GM12878 (cell line): ENCODE measurements around the gene F12. TPM values are rescaled to one million over a fixed set of nuclear protein-coding genes. Genes with fewer than 3 reads are reported as not detected.

Experiments used
- BCL3 ChIP-seq: IDR thresholded peaks from 2 replicates; pipeline ENCODE4 v1.6.1; 2011; ENCODE audit warnings: borderline replicate concordance, low read depth, mild to moderate bottlenecking, moderate library complexity, low read length; ENCODE audit not compliant: insufficient read depth, poor library complexity, severe bottlenecking
- BCLAF1 ChIP-seq: fragments of 450-650 bp; IDR thresholded peaks from 2 replicates; pipeline ENCODE4 v1.6.1; 2017; ENCODE audit warnings: antibody characterized with exemption, mild to moderate bottlenecking, moderate library complexity
- E2F8 ChIP-seq: fragments of 450-650 bp; IDR thresholded peaks from 2 replicates; pipeline ENCODE4 v1.6.1; 2018; ENCODE audit warnings: mild to moderate bottlenecking, low read depth, moderate library complexity; ENCODE audit not compliant: partially characterized antibody
- HCFC1 ChIP-seq: fragments of 150-350 bp; IDR thresholded peaks from 2 replicates; pipeline ENCODE4 v1.6.1; 2014; ENCODE audit warnings: low read length
- MEF2B ChIP-seq: fragments of 450-650 bp; IDR thresholded peaks from 2 replicates; pipeline ENCODE4 v1.6.1; 2018; ENCODE audit warnings: mild to moderate bottlenecking, moderate library complexity; ENCODE audit not compliant: partially characterized antibody, poor library complexity, severe bottlenecking
- MYB ChIP-seq: fragments of 150-350 bp; IDR thresholded peaks from 2 replicates; pipeline ENCODE4 v1.6.1; 2014; ENCODE audit warnings: mild to moderate bottlenecking, low read depth, low read length, borderline replicate concordance
- MYC ChIP-seq: IDR thresholded peaks from 2 replicates; pipeline ENCODE4 v1.6.1; 2011; ENCODE audit warnings: mild to moderate bottlenecking, low read length, moderate library complexity, inconsistent platforms; ENCODE audit not compliant: insufficient read depth, insufficient replicate concordance, insufficient read length, severe bottlenecking
- NBN ChIP-seq: fragments of 450-650 bp; IDR thresholded peaks from 2 replicates; pipeline ENCODE4 v1.6.1; 2016
- NFYB ChIP-seq: IDR thresholded peaks from 2 replicates; pipeline ENCODE4 v1.6.1; 2011; ENCODE audit warnings: low read depth, mild to moderate bottlenecking, low read length, improper control_type of control experiment, moderate library complexity; ENCODE audit not compliant: insufficient read depth
- NR2C2 ChIP-seq: IDR thresholded peaks from 2 replicates; pipeline ENCODE4 v1.6.1; 2011; ENCODE audit warnings: borderline replicate concordance, low read depth; ENCODE audit not compliant: control insufficient read depth, insufficient read length
- NRF1 ChIP-seq: conservative IDR thresholded peaks from 2 replicates; pipeline ENCODE4 v1.6.1; 2011; ENCODE audit warnings: mild to moderate bottlenecking, low read depth, low read length, improper control_type of control experiment
- RAD51 ChIP-seq: fragments of 450-650 bp; IDR thresholded peaks from 2 replicates; pipeline ENCODE4 v1.6.1; 2016; ENCODE audit warnings: moderate library complexity, mild to moderate bottlenecking, inconsistent platforms
- RBBP5 ChIP-seq: fragments of 200-600 bp; sonication (generic); conservative IDR thresholded peaks from 2 replicates; pipeline ENCODE4 v1.6.1; 2016
- SIN3A ChIP-seq: IDR thresholded peaks from 2 replicates; pipeline ENCODE4 v1.6.1; 2012; ENCODE audit warnings: low read depth, low read length, improper control_type of control experiment
- WRNIP1 ChIP-seq: IDR thresholded peaks from 2 replicates; pipeline ENCODE4 v1.6.1; 2011; ENCODE audit warnings: low read depth, low read length, improper control_type of control experiment, borderline replicate concordance
- YBX1 ChIP-seq: fragments of 450-650 bp; IDR thresholded peaks from 2 replicates; pipeline ENCODE4 v1.6.1; 2016; ENCODE audit warnings: antibody characterized with exemption
- ZNF592 ChIP-seq: fragments of 450-650 bp; IDR thresholded peaks from 2 replicates; pipeline ENCODE4 v1.6.1; 2017; ENCODE audit warnings: mild to moderate bottlenecking, moderate library complexity
- ZZZ3 ChIP-seq: IDR thresholded peaks from 2 replicates; pipeline ENCODE4 v1.6.1; 2011; ENCODE audit warnings: low read depth; ENCODE audit not compliant: control insufficient read depth, insufficient read length
- polyA plus RNA-seq, 11 experiments: library from polyadenylated mRNA; depleted of rRNA in 4 of 11; unstranded in 6 of 11; stranded (reverse) in 5 of 11; fragments of >200 nt; fragmentation: Nextera tagmentation in 4 of 11; fragmentation: Illumina TruSeq in 1 of 11; extraction: Ambion mirVana in 4 of 11; extraction: Trizol in 1 of 11; gene quantifications; 1 replicate in 1 of 11; 2 replicates in 10 of 11; pipeline versions ENCODE4 v1.2.1 to v1.2.3, GENCODE V29; 2011 to 2016; ENCODE audit warnings: inconsistent platforms in 2 of 11, missing spikeins in 2 of 11, low read depth in 1 of 11
- total RNA-seq, 4 experiments: library from RNA; depleted of rRNA in 3 of 4; stranded (reverse); fragments of >200 nt in 3 of 4; fragmentation: Illumina TruSeq in 1 of 4; extraction: Trizol in 1 of 4; gene quantifications; 2 replicates each; pipeline versions ENCODE4 v1.2.1 to v1.2.3, GENCODE V29; 2013 to 2021

F12 gene
- total and polyA plus RNA-seq, 10 of the 15 experiments (the other 5 are each of a cell fraction or from before 2014, with no cell fraction given) = 0.25 to 11.3 (median 5.5) TPM

GRCh38 chr5:177455036-177455660 is 45.8 kb upstream of the F12 start (continued):
- TF ChIP-seq YBX1 = no peak
- TF ChIP-seq NRF1 = peak; percentile 34
- no peak for TF ChIP-seq RAD51
- TF ChIP-seq HCFC1 = 0 out of 2 replicates have a peak, but pooled peaks have one; percentile 14
- no peak for TF ChIP-seq E2F8
- TF ChIP-seq NFYB = no peak
- 0 out of 2 replicates have a peak, but pooled peaks have one; percentile 17 for TF ChIP-seq NBN
- peak; percentile 89; the same call in 1 of the 2 replicates for TF ChIP-seq ZNF592
- TF ChIP-seq MYB = no peak
- 0 out of 2 replicates have a peak, but pooled peaks have one; percentile 17 for TF ChIP-seq SIN3A
- peak; percentile 74 for TF ChIP-seq BCLAF1
- no peak for TF ChIP-seq WRNIP1
- no peak for TF ChIP-seq RBBP5
- TF ChIP-seq MYC = peak; percentile 61
- no peak for TF ChIP-seq NR2C2
- no peak for TF ChIP-seq MEF2B
- peak; percentile 46 for TF ChIP-seq BCL3
- TF ChIP-seq ZZZ3 = no peak
